H1 (cell line): ENCODE data around the gene REPIN1. TPM values are rescaled to one million over a fixed set of nuclear protein-coding genes. Genes with fewer than 3 reads are reported as not detected.

Experiments
- CTCF ChIA-PET: fragments of 300-600 bp; sonication (Branson Sonifier 250); formaldehyde crosslinking; loops from one replicate; lab custom pipeline; 2021; ENCODE audit not compliant: partially characterized antibody; lab: Charles Lee
- POLR2A ChIA-PET: fragments of 300-600 bp; sonication (Branson Sonifier 250); formaldehyde crosslinking; loops from one replicate; lab custom pipeline; 2021; ENCODE audit warnings: inconsistent platforms; ENCODE audit not compliant: partially characterized antibody; lab: Charles Lee
- DNase-seq, 2 experiments: peaks; one replicate each; pipeline versions ENCODE4 v3.0.0 to v3.0.0-alpha.2; 2010 to 2022; ENCODE audit warnings: low spot score in 2 of 2, low read depth in 1 of 2, mixed read lengths in 1 of 2
- FAIRE-seq: peaks from 2 replicates; lab custom pipeline; 2011; peaks lifted over from hg19 to GRCh38; lab: Jason Lieb, UNC
- H2AFZ ChIP-seq: 2 replicates; pipeline ENCODE4 v1.8.1; 2012; ENCODE audit warnings: low read length, inconsistent platforms
- H2AK5ac ChIP-seq: 2 replicates; pipeline ENCODE4 v1.6.1; 2013; ENCODE audit warnings: low read depth, low read length
- H2BK120ac ChIP-seq: replicated peaks from 2 replicates; pipeline ENCODE3; 2013; ENCODE audit warnings: low read depth, low read length, inconsistent platforms
- H2BK12ac ChIP-seq: 2 replicates; pipeline ENCODE4 v1.6.1; 2013; ENCODE audit warnings: low read depth, low read length
- H2BK15ac ChIP-seq: 2 replicates; pipeline ENCODE4 v1.6.1; 2013; ENCODE audit warnings: low read length
- H2BK20ac ChIP-seq: 2 replicates; pipeline ENCODE4 v1.6.1; 2013; ENCODE audit warnings: low read length
- H2BK5ac ChIP-seq: 2 replicates; pipeline ENCODE4 v1.6.1; 2013; ENCODE audit warnings: low read depth, low read length
- H3K14ac ChIP-seq: 2 replicates; pipeline ENCODE4 v1.6.1; 2013; ENCODE audit warnings: inconsistent platforms; ENCODE audit not compliant: insufficient read length
- H3K18ac ChIP-seq: 2 replicates; pipeline ENCODE4 v1.6.1; 2013; ENCODE audit warnings: low read length; ENCODE audit errors: extremely low read depth
- H3K23ac ChIP-seq: 2 replicates; pipeline ENCODE4 v1.6.1; 2013; ENCODE audit warnings: inconsistent platforms; ENCODE audit not compliant: insufficient read length
- H3K23me2 ChIP-seq: 2 replicates; pipeline ENCODE4 v1.6.1; 2013; ENCODE audit warnings: low read depth, low read length
- H3K27ac ChIP-seq: 2 replicates; pipeline ENCODE4 v1.6.1; 2011; ENCODE audit warnings: low read depth, low read length, inconsistent platforms
- H3K27me3 ChIP-seq, 4 experiments: replicated peaks in 1 of 4; 1 replicate in 1 of 4; 2 replicates in 3 of 4; pipeline versions ENCODE4 v1.6.1 to v1.8.1; 2011 to 2013; ENCODE audit warnings: low read length in 3 of 4, mild to moderate bottlenecking in 3 of 4, inconsistent platforms in 2 of 4, mixed read lengths in 2 of 4, moderate library complexity in 1 of 4; ENCODE audit not compliant: control insufficient read depth in 3 of 4, insufficient read depth in 3 of 4; ENCODE audit errors: extremely low read depth in 1 of 4
- H3K36me3 ChIP-seq, 4 experiments: 2 replicates each; pipeline versions ENCODE4 v1.6.1 to v1.8.1; 2011 to 2013; ENCODE audit warnings: mild to moderate bottlenecking in 4 of 4, low read length in 3 of 4, moderate library complexity in 2 of 4, control low read depth in 1 of 4, inconsistent platforms in 1 of 4; ENCODE audit not compliant: insufficient read depth in 4 of 4, control insufficient read depth in 2 of 4
- H3K4ac ChIP-seq: replicated peaks from 2 replicates; pipeline ENCODE3; 2013; ENCODE audit warnings: low read length, low read depth, mixed read lengths, inconsistent platforms; ENCODE audit not compliant: insufficient read length
- H3K4me1 ChIP-seq, 4 experiments: replicated peaks in 1 of 4; 1 replicate in 1 of 4; 2 replicates in 3 of 4; pipeline versions ENCODE4 v1.6.1 to v1.8.1; 2011 to 2013; ENCODE audit warnings: low read length in 3 of 4, inconsistent platforms in 2 of 4, mixed read lengths in 1 of 4; ENCODE audit not compliant: insufficient read depth in 4 of 4, control insufficient read depth in 3 of 4
- H3K4me2 ChIP-seq, 2 experiments: 2 replicates each; pipeline versions ENCODE4 v1.6.1 to v1.8.1; 2011 to 2013; ENCODE audit warnings: low read depth in 2 of 2, low read length in 2 of 2, control low read depth in 1 of 2, inconsistent platforms in 1 of 2, mild to moderate bottlenecking in 1 of 2; ENCODE audit not compliant: insufficient read depth in 1 of 2
- H3K4me3 ChIP-seq, 4 experiments: fragments of 200-600, 300-600 bp in 1 of 4; sonication (generic), shearing (Covaris generic), sonication (Bioruptor Twin) in 1 of 4; 2 replicates each; pipeline versions ENCODE4 v1.5.1 to v1.8.1; 2011 to 2016; ENCODE audit warnings: low read length in 4 of 4, low read depth in 3 of 4, control low read depth in 2 of 4, inconsistent platforms in 2 of 4, mild to moderate bottlenecking in 2 of 4, mixed read lengths in 1 of 4, moderate library complexity in 1 of 4; ENCODE audit not compliant: insufficient read depth in 2 of 4; ENCODE audit errors: extremely low read depth in 1 of 4
- H3K56ac ChIP-seq: replicated peaks from 2 replicates; pipeline ENCODE3; 2013; ENCODE audit warnings: low read depth, mild to moderate bottlenecking, mixed read lengths, low read length, inconsistent platforms; ENCODE audit not compliant: insufficient read length
- H3K79me1 ChIP-seq: 2 replicates; pipeline ENCODE4 v1.6.1; 2013; ENCODE audit warnings: low read depth, low read length, control low read depth
- H3K79me2 ChIP-seq, 2 experiments: 2 replicates each; pipeline versions ENCODE4 v1.6.1 to v1.8.1; 2012 to 2013; ENCODE audit warnings: low read length in 2 of 2, mild to moderate bottlenecking in 2 of 2, inconsistent platforms in 1 of 2; ENCODE audit not compliant: insufficient read depth in 2 of 2, control insufficient read depth in 1 of 2
- H3K9ac ChIP-seq, 4 experiments: replicated peaks in 1 of 4; 1 replicate in 1 of 4; 2 replicates in 3 of 4; pipeline versions ENCODE4 v1.6.1 to v1.8.1; 2011 to 2013; ENCODE audit warnings: low read depth in 3 of 4, low read length in 3 of 4, control low read depth in 2 of 4, mild to moderate bottlenecking in 2 of 4, moderate library complexity in 2 of 4, inconsistent platforms in 1 of 4; ENCODE audit errors: extremely low read depth in 1 of 4
- H3K9me3 ChIP-seq, 2 experiments: 2 replicates each; pipeline versions ENCODE4 v1.6.1 to v1.8.1; 2012 to 2013; ENCODE audit warnings: mild to moderate bottlenecking in 2 of 2, moderate library complexity in 2 of 2, control low read depth in 1 of 2, inconsistent platforms in 1 of 2, low read depth in 1 of 2, low read length in 1 of 2, mixed read lengths in 1 of 2; ENCODE audit not compliant: insufficient read depth in 2 of 2
- H4K20me1 ChIP-seq, 2 experiments: replicated peaks in 1 of 2; 2 replicates each; pipeline versions ENCODE3 to v1.8.1; 2011 to 2013; ENCODE audit warnings: inconsistent platforms in 2 of 2, low read length in 2 of 2, mild to moderate bottlenecking in 1 of 2; ENCODE audit not compliant: insufficient read depth in 2 of 2, control insufficient read depth in 1 of 2
- H4K5ac ChIP-seq: 2 replicates; pipeline ENCODE4 v1.6.1; 2013; ENCODE audit warnings: low read length, low read depth, mixed read lengths, inconsistent platforms; ENCODE audit not compliant: insufficient read length
- H4K8ac ChIP-seq: 2 replicates; pipeline ENCODE4 v1.8.0; 2013; ENCODE audit warnings: mild to moderate bottlenecking, moderate library complexity, low read length, inconsistent platforms; ENCODE audit not compliant: insufficient read depth; ENCODE audit errors: extremely low read depth
- H4K91ac ChIP-seq: replicated peaks from 2 replicates; pipeline ENCODE3; 2013; ENCODE audit warnings: low read length, mixed read lengths, inconsistent platforms; ENCODE audit not compliant: insufficient read length
- EGR1 ChIP-seq: IDR thresholded peaks from 2 replicates; pipeline ENCODE4 v1.6.1; 2011; ENCODE audit warnings: low read depth, low read length, borderline replicate concordance
- FOSL1 ChIP-seq: IDR thresholded peaks from 2 replicates; pipeline ENCODE4 v1.6.1; 2011; ENCODE audit warnings: mild to moderate bottlenecking, low read depth, low read length, moderate library complexity; ENCODE audit not compliant: insufficient read depth
- RAD21 ChIP-seq, 2 experiments: IDR thresholded peaks in 1 of 2; conservative IDR thresholded peaks in 1 of 2; 2 replicates each; pipeline ENCODE4 v1.6.1; 2011; ENCODE audit warnings: low read depth in 2 of 2, low read length in 2 of 2, improper control_type of control experiment in 1 of 2, inconsistent platforms in 1 of 2, mild to moderate bottlenecking in 1 of 2, moderate library complexity in 1 of 2
- WGBS, 2 experiments: shearing (Covaris generic) in 1 of 2; methylation state at CpG; one replicate each; pipeline versions ENCODE4 v1.1.6 to v1.1.7; 2013 to 2015; ENCODE audit warnings: low lambda C conversion rate in 2 of 2, mixed read lengths in 2 of 2, inconsistent platforms in 1 of 2, low coverage in 1 of 2, missing lambda C conversion rate in 1 of 2; ENCODE audit not compliant: insufficient replicate concordance in 2 of 2, insufficient coverage in 1 of 2, insufficient read length in 1 of 2; ENCODE audit errors: extremely low coverage in 1 of 2, missing lambda C conversion rate in 1 of 2; 5-methylcytosine and 5-hydroxymethylcytosine counted together
- polyA plus RNA-seq, 7 experiments: library from polyadenylated mRNA; depleted of rRNA in 3 of 7; stranded (reverse) in 5 of 7; unstranded in 2 of 7; fragments of >200 nt in 5 of 7; fragments of 200-250 nt in 2 of 7; gene quantifications; 1 replicate in 5 of 7; 2 replicates in 1 of 7; 4 replicates in 1 of 7; pipeline versions ENCODE4 v1.2.1 to v1.2.3, GENCODE V29; 2011 to 2013; ENCODE audit warnings: missing spikeins in 2 of 7, mixed read lengths in 2 of 7
- total RNA-seq: library from RNA; stranded (reverse); fragmentation: NEBNext Ultra II Directional; extraction: Animal tissue kit (Norgen Biotek cat#: 25700); gene quantifications from 2 replicates; pipeline ENCODE4 v1.2.1, GENCODE V29; 2021

REPIN1 gene
- total and polyA plus RNA-seq, 2 of the 8 experiments (the other 6 are each of a cell fraction or from before 2014, with no cell fraction given): 98.6 to 125 TPM

DNA sequence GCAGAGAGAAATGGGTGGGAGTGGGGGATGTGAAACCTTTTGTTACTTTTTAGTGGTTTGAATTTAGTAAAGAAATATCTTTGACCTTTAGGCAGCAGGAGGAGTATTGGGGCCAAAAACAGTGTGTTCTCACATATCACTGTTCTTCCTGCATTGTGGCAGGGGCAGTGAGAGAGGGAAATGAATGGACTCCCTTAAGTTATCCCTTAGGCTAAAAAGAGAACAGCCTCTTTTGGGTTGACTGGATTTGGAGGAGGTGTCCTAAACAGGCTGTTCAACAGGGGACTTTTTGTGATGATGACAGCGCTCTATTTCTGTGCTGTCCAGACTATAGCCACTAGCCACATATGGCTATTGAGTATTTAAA, 32.8 kb downstream of the REPIN1 start:
- Histone ChIP-seq H3K23ac (no peak overlapping the region), H4K8ac (peak overlapping the region; percentile 72; the same call in 1 of the 2 replicates), H3K56ac (peak overlapping the region; percentile 82), H3K79me2 (peaks cover 0 to 12% of the 10 kb centered on the region in 2 experiments; a peak in 2 of 4 replicates), H2AFZ (no peak overlapping the region), H4K5ac (peak overlapping the region; percentile 93), H2BK20ac (peak overlapping the region; percentile 100), H2BK15ac (0 out of 2 replicates have a peak overlapping the region, but pooled peaks have one; percentile 66), H2AK5ac (peak overlapping the region; percentile 84), H3K27me3 (no peaks in the 10 kb centered on the region), H3K14ac (no peak overlapping the region), H3K4me1 (peaks cover 35 to 61% (median 52%) of the 10 kb centered on the region in 4 experiments), H3K9me3 (no peaks in the 10 kb centered on the region), H2BK12ac (peak overlapping the region; percentile 97; the same call in 1 of the 2 replicates), H2BK5ac (peak overlapping the region; percentile 97), H2BK120ac (peak overlapping the region; percentile 98), H3K4me2 (peak overlapping the region; percentile 7 to 46; a peak in 3 of 4 replicates), H3K79me1 (peaks cover 2% of the 10 kb centered on the region; the same call in 1 of the 2 replicates), H3K27ac (peak overlapping the region; percentile 90), H4K91ac (peak overlapping the region; percentile 98), H3K18ac (peak overlapping the region; percentile 89), H3K23me2 (peaks cover 4% of the 10 kb centered on the region; the same call in 1 of the 2 replicates), H3K9ac (peak overlapping the region in 3 of 4 experiments; percentile 14 to 57 (median 56); a peak in 5 of 7 replicates), H3K4ac (peak overlapping the region; percentile 61), H4K20me1 (no peaks in the 10 kb centered on the region), H3K4me3 (peak overlapping the region in 1 of 4 experiments; percentile 19; a peak in 1 of 8 replicates), H3K36me3 (peaks cover 3 to 24% (median 11%) of the 10 kb centered on the region in 4 experiments; a peak in 4 of 8 replicates)
- WGBS, 2 experiments: 25% methylated on average over 1 of the region's 1 CpG; no CpG with 5 or more reads in 1 of the 2 experiments
- ChIA-PET CTCF (interaction anchor here (0.8 to 3.8 kb wide), 12 partner anchors 9 to 45 kb away, joined by 3 to 31 read pairs (median 4); no protein-coding TSS in a partner anchor), POLR2A (interaction anchor here (1.2 to 14.9 kb wide), 15 partner anchors 3 to 75 kb away, joined by 4 to 230 read pairs (median 11); partner anchors contain the start of genes RARRES2 and REPIN1)
- DNase-seq (no peak), FAIRE-seq (no peak)
- TF ChIP-seq EGR1 (no peak), RAD21 (IDR thresholded peaks at IDR 0.05 in 1 of 2, conservative IDR thresholded peaks at IDR 0.05 in 1 of 2; ENCODE audit: low read depth in 2 of 2, low read length in 2 of 2) (no peak), FOSL1 (no peak)
